Posterior vena cava (tissue), 2 donors: Measurements from ENCODE around the gene B3GALT5. TPM values are rescaled to one million over a fixed set of nuclear protein-coding genes. Genes with fewer than 3 reads are reported as not detected.

ENCODE experiments used
- DNase-seq: peaks from one replicate; pipeline ENCODE4 v3.0.0-alpha.2; 2020; ENCODE audit warnings: low spot score
- intact Hi-C, 2 donors: fragments of 100-400 bp; cut with DNase I; formaldehyde crosslinking; loops; one replicate each; pipeline versions ENCODE4 v1.14.1 to v1.14.2; 2022 to 2023
- total RNA-seq, 2 donors: library from RNA; stranded (reverse); fragmentation: NEBNext Ultra II Directional; extraction: Animal tissue kit (Norgen Biotek cat#: 25700); gene quantifications; one replicate each; pipeline ENCODE4 v1.2.1, GENCODE V29; 2021
- donor health status: DM: yes; HTN: yes; CAD: no.
- donor health status: DM: yes; HTN: yes; CAD: no.

The B3GALT5 gene
- total RNA-seq, 2 donors from 2014 or later = 0.19 to 1.1 TPM

GRCh38 chr21:39662411-39662953 is 49.7 kb downstream of the B3GALT5 start:
- intact Hi-C loops = loop anchor here in 1 of 2 donors (2.0 kb wide), 1 partner anchor 38 kb away; no protein-coding TSS in a partner anchor

DNA sequence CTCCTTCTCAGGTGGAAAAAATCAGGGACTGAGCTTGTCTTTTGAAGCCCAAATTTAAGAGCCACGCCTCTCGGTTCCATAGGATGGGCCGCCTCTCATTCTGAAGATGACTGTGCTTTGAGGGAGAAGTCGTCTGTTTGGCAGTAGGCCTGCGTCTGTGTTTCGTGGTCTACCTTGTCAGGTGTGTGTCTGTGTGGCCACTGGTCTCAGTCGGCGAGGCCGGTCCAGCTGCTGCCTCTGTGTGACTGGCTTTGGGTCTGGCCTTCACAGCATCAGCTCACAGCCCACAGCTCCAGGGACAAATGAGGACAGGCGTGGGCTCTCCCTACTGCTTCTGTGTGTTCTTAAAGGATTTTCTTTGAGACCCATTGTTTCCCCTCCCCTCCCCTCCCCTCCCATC is 50.3 kb downstream of the B3GALT5 start:
- DNase-seq = no peak
- intact Hi-C loops = loop anchor here in 1 of 2 donors (2.0 kb wide), 1 partner anchor 38 kb away; no protein-coding TSS in a partner anchor

More at GRCh38 chr21:39662411-39662953, 49.7 kb downstream of the B3GALT5 start:
- DNase-seq = no peak

- intact Hi-C loops = loop anchor here in 1 of 2 donors (2.0 kb wide), 1 partner anchor 39 kb away; no protein-coding TSS in a partner anchor
- DNase-seq = no peak
Measured at GRCh38 chr21:39663742-39664492, 51.2 kb downstream of the B3GALT5 start.

GRCh38 chr21:39664586-39664985 is 51.8 kb downstream of the B3GALT5 start:
- intact Hi-C loops = no loop called here
- no peak for DNase-seq

- intact Hi-C loops = loop anchor here in 1 of 2 donors (5.0 kb wide), 1 partner anchor 64 kb away; no protein-coding TSS in a partner anchor
Measured at GRCh38 chr21:39666026-39666425, 53.3 kb downstream of the B3GALT5 start.

DNA sequence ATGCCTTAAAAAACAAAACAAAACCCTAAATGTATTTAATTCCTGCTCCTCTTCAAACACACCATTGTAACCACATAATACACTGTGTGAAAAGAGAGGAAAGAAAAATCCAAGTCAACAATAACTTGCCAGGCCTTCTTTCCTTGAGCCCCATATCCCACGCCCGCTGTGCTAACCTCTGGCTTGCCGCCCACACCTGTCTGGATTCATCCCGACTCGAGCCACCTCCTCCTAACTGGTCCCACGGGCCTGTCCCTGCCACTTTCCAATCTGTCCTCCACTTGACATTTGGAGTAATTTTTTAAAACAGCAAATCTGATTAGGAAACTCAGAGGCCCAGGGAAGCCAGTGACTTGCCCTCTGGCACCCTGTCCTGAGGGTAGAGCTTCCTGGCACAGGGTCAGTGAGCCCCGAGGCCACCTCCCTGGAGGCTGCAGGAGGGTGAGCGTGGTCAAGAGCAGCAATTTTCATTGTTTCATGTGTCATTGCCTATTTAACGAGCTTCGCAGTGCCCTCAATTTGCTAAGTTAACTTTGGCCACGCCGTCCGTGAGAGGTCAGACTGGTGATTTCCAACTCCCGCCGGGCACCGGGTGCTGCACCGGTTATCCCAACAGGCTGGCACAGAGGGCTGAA is 54.1 kb downstream of the B3GALT5 start:
- intact Hi-C loops = loop anchor here in 1 of 2 donors (5.0 kb wide), 1 partner anchor 64 kb away; no protein-coding TSS in a partner anchor
- no peak for DNase-seq

More at GRCh38 chr21:39666026-39666425, 53.3 kb downstream of the B3GALT5 start:
- DNase-seq = no peak

- DNase-seq = no peak
- intact Hi-C loops = loop anchor here in 1 of 2 donors (5.0 kb wide), 1 partner anchor 65 kb away; no protein-coding TSS in a partner anchor
Measured at GRCh38 chr21:39667353-39667891, 54.7 kb downstream of the B3GALT5 start.

- intact Hi-C loops = loop anchor here in 1 of 2 donors (5.0 kb wide), 1 partner anchor 66 kb away; no protein-coding TSS in a partner anchor
Measured at GRCh38 chr21:39668369-39668768, 55.6 kb downstream of the B3GALT5 start.

GRCh38 chr21:39669485-39669884 is 56.7 kb downstream of the B3GALT5 start:
- no peak for DNase-seq
- intact Hi-C loops = loop anchor here in 1 of 2 donors (5.0 kb wide), 1 partner anchor 67 kb away; no protein-coding TSS in a partner anchor

More at GRCh38 chr21:39668369-39668768, 55.6 kb downstream of the B3GALT5 start:
- DNase-seq = no peak

DNA sequence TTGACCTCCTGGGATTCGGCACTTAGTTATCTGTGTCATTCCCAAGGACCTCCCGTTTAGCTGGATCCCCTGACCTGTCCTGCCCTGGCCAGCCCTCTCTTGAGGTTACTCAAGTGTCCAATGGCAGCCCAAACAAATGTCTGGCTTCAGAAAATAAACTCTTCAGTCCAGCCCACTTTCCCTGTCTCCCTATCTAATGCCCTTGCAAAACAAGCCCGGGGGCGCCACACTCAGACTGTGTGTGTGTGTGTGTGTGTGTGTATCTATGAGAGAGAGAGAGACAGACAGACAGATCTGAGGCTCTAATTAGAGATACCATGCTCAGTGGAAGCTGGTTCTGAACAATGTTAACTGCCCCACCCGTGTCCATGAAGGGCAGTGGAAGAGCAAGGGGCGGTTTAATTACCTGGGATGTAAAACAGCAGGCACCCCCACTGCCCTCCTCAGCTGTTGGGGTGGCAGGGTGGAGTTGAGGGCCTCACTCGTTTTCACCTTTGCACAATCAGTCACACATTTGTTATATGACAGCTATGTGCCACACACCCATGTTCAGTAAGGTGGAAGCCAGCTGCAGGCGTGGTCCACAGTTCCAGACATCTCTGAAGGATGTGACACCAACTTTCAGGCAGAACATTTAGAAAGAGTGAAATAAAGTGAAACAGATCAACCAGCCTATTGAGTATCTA is 57.4 kb downstream of the B3GALT5 start:
- intact Hi-C loops = loop anchor here in 1 of 2 donors (5.0 kb wide), 1 partner anchor 68 kb away; no protein-coding TSS in a partner anchor
- no peak for DNase-seq

DNA sequence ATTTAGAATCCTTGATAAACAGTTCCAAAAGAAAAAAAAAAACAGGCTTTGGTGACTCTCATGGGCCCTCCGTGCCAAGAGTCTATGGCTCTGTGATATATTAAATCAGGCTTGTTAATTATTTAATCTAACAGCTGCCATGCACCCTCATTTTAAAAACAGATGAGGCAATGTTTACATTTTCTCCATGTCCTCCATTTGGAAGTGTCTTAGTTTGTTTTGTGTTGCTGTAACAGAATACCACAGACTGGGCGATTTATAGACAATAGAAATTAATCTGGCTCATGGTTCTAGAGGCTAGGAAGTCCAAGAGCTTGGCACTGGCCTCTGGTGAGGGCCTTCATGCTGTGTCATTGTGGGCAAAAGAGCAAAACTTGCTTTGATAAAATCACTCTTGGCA is 58.0 kb downstream of the B3GALT5 start:
- DNase-seq = no peak
- intact Hi-C loops = no loop called here

GRCh38 chr21:39671986-39672385 is 59.2 kb downstream of the B3GALT5 start:
- intact Hi-C loops = no loop called here
- DNase-seq = no peak

DNA sequence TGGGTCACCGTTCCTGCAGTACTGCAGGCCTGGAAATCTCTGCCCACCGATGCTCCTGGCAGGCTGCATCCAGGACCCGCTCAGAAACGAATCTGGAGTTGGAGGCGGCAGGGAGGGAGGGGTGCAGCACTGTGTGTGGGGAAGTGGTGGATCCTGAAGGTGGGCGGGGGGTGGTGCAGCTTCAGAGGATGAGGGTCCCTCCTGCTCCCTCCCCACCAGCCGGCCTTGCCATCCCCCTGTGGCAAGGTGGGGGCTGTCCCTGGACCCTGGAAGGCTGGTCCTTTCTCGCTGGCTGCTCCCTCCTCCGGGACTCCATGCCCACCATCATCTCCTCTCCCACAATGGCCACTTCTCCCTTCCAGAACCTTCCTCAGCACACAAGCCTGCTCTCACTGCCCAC is 60.4 kb downstream of the B3GALT5 start:
- DNase-seq = no peak
- intact Hi-C loops = no loop called here

DNA sequence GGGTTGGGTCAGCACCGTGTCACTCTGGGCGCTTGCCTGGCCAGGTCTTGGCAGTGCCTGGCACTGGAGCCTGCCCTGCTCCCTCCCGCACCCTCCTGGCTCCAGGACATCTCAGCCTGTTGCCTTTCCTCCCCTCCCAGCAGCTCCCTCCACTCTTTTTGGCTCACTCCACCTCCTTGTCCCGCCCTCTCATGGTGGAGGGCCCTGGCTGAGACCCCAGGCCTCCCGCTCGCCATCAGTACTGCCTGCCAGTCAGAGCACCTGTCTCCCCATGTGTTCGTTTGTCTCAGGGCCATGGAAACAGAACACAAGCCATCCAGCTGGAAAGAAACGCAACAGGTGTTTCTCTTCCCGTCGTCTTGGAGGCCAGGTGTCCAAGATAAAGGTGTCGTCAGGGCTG is 61.0 kb downstream of the B3GALT5 start:
- intact Hi-C loops = no loop called here
- no peak for DNase-seq

- intact Hi-C loops = no loop called here
- DNase-seq = no peak
Measured at GRCh38 chr21:39674801-39675200, 62.1 kb downstream of the B3GALT5 start.

DNA sequence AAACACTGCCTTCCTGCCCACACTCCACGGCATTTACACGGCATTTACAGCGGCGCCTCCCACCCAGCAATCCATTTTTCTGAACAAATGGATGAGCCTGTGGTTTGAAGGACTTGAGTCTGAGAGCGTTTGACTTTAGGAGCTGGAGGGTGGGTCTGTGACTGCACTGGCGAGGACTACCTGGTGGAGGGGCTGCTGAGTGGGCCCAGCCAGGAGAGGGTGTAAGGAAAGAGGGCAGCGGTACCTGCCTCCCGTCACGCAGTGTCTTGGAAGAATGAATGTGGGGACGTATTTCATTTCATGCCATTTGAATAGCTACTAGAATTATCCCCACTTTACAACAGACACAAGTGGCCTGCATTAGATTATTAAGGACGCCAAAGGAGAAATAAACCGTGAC is 62.9 kb downstream of the B3GALT5 start:
- no peak for DNase-seq
- intact Hi-C loops = no loop called here

- intact Hi-C loops = no loop called here
- DNase-seq = no peak
Measured at GRCh38 chr21:39675993-39676661, 63.4 kb downstream of the B3GALT5 start.

DNA sequence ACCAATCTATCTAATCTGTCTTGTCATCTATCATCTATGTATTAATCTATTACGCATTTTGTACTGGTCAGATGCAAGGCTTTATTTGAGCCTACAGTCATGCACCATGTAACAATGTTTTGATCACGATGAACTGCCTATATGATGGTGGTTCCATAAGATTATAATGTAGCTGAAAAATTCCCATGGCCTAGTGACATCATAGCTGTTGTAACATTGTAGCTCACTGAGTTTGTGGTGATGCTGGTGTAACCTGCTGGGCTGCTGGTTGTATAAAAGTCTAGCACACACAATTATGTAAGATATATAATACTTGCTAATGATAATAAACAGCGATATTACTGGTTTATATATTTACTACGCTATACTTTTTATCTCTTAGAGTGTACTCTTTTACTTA is 67.5 kb downstream of the B3GALT5 start:
- DNase-seq = no peak
- intact Hi-C loops = no loop called here
